Esophagus squamous epithelium (tissue), 4 donors: ENCODE measurements around the gene CBX4.

Experiments
- CTCF ChIP-seq, 6 experiments: fragments of 450-650 bp in 4 of 6; fragments of 200-600 bp in 2 of 6; sonication (generic) in 2 of 6; IDR thresholded peaks; one replicate each; pipeline ENCODE4 v1.5.1; 2016 to 2019; ENCODE audit warnings: antibody characterized with exemption in 6 of 6, mild to moderate bottlenecking in 4 of 6, moderate library complexity in 4 of 6
- POLR2A ChIP-seq, 4 donors: fragments of 450-650 bp; IDR thresholded peaks; one replicate each; pipeline ENCODE4 v1.6.1; 2017; ENCODE audit warnings: antibody characterized with exemption in 4 of 4, mild to moderate bottlenecking in 4 of 4, moderate library complexity in 3 of 4

GRCh38 chr17:79834565-79835469 is 4.4 kb downstream of the CBX4 start:
- TF ChIP-seq CTCF (IDR thresholded peaks at IDR 0.05) (peak in 5 of 6 experiments; percentile 51 to 75 (median 53)), POLR2A (IDR thresholded peaks at IDR 0.05) (no peak)
